SU-DHL-6 (cell line): ENCODE data around the gene TMEM238L.

ENCODE experiments used
- H2AFZ ChIP-seq: fragments of 200-600 bp; sonication (generic); 2 replicates; pipeline ENCODE4 v1.6.1; 2014; ENCODE audit warnings: low read depth, mild to moderate bottlenecking, moderate library complexity, mixed read lengths, antibody characterized with exemption, low read length; ENCODE audit not compliant: severe bottlenecking
- H3F3A ChIP-seq: fragments of 200-600 bp; shearing (Covaris generic); 2 replicates; pipeline ENCODE4 v1.6.0; 2016; ENCODE audit warnings: antibody characterized with exemption, mild to moderate bottlenecking; ENCODE audit not compliant: insufficient read depth
- H3K27ac ChIP-seq: fragments of 200-600 bp; sonication (generic); 2 replicates; pipeline ENCODE4 v1.5.1; 2016; ENCODE audit warnings: low read depth, mild to moderate bottlenecking, low read length, moderate library complexity, mixed read lengths
- H3K27me3 ChIP-seq: fragments of 200-600 bp; sonication (generic), shearing (Covaris generic); 2 replicates; pipeline ENCODE4 v1.6.0; 2014; ENCODE audit warnings: mild to moderate bottlenecking, low read length
- H3K36me3 ChIP-seq: fragments of 200-600 bp; sonication (generic); 2 replicates; pipeline ENCODE4 v1.6.1; 2014; ENCODE audit warnings: mild to moderate bottlenecking, low read length, mixed read lengths
- H3K4me2 ChIP-seq: fragments of 300-600, 200-600 bp; shearing (Covaris generic), sonication (generic); 2 replicates; pipeline ENCODE4 v1.6.0; 2014; ENCODE audit warnings: low read length, low read depth, mild to moderate bottlenecking; ENCODE audit not compliant: poor library complexity, severe bottlenecking
- H3K4me3 ChIP-seq: fragments of 200-600 bp; sonication (generic); 2 replicates; pipeline ENCODE4 v1.5.1; 2014; ENCODE audit warnings: antibody characterized with exemption, low read length, mild to moderate bottlenecking, mixed read lengths; ENCODE audit not compliant: insufficient read depth, poor library complexity, severe bottlenecking
- H3K79me2 ChIP-seq: fragments of 200-600 bp; sonication (generic); 2 replicates; pipeline ENCODE4 v1.6.1; 2014; ENCODE audit warnings: mild to moderate bottlenecking, low read length, moderate library complexity; ENCODE audit not compliant: insufficient read depth
- H3K9ac ChIP-seq: fragments of 200-600 bp; sonication (generic); 2 replicates; pipeline ENCODE4 v1.7.0; 2014; ENCODE audit warnings: mild to moderate bottlenecking, low read length
- H3K9me2 ChIP-seq: fragments of 200-600 bp; sonication (generic); replicated peaks from 2 replicates; pipeline ENCODE4 v1.6.1; 2014; ENCODE audit warnings: low read length; ENCODE audit not compliant: insufficient read depth
- H3K9me3 ChIP-seq: fragments of 200-600 bp; sonication (generic); 2 replicates; pipeline ENCODE4 v1.6.1; 2014; ENCODE audit warnings: low read length, mixed read lengths; ENCODE audit not compliant: insufficient read depth
- H4K20me1 ChIP-seq: fragments of 200-600 bp; sonication (generic); 2 replicates; pipeline ENCODE4 v1.6.1; 2014; ENCODE audit warnings: low read depth, mild to moderate bottlenecking, antibody characterized with exemption, low read length, moderate library complexity, mixed read lengths
- CTCF ChIP-seq: fragments of 200-600 bp; sonication (generic); IDR thresholded peaks from one replicate; pipeline ENCODE4 v1.5.1; 2017; ENCODE audit warnings: antibody characterized with exemption, mild to moderate bottlenecking, low read length, moderate library complexity; ENCODE audit not compliant: insufficient read depth, poor library complexity, severe bottlenecking
- EZH2phosphoT487 ChIP-seq: fragments of 200-600 bp; sonication (generic), shearing (Covaris generic); conservative IDR thresholded peaks from 2 replicates; pipeline ENCODE4 v1.6.1; 2018; ENCODE audit warnings: mild to moderate bottlenecking, antibody characterized with exemption, low read length, moderate library complexity, mixed read lengths

Gene TMEM238L

GRCh38 chr17:10756185-10756584 lies 47.7 kb downstream of the TMEM238L start:
- Histone ChIP-seq H2AFZ (no peak overlapping the region), H3K9ac (no peak overlapping the region), H3K4me2 (no peak overlapping the region), H3K79me2 (no peaks in the 10 kb centered on the region), H4K20me1 (no peaks in the 10 kb centered on the region), H3K9me3 (no peaks in the 10 kb centered on the region), H3K27me3 (no peaks in the 10 kb centered on the region), H3K4me3 (no peak overlapping the region), H3K36me3 (no peaks in the 10 kb centered on the region), H3K27ac (no peak overlapping the region), H3F3A (no peaks in the 10 kb centered on the region), H3K9me2 (no peaks in the 10 kb centered on the region)
- TF ChIP-seq EZH2phosphoT487 (no peak), CTCF (no peak)

DNA sequence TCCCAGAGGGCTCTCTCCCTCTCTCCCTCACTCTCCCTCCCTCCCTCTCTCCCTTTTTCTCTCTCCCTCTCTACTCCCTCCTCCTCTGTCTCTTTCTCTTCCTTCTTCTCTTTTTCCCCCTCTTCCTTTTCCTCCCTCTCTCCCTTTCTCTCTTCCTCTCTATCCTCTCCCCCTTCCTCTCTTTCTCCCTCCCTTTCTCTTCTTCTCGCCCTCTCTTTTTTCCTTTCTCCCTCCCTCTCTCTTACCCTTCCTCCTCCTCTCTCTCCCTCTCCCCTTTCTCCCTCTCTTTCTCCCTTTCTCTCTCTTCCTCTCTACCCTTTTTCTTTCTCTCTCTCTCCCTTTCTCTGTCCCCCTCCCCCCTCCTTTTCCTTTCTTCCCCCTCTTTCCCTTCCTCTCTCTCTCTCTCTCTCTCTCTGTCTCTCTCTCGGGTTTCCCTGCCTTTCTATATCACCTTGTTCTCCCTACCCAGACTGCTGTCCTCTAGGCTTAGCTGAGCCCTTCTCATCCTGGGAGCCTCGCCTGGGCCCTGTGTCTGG lies 48.2 kb downstream of the TMEM238L start:
- Histone ChIP-seq H3K4me2 (no peak overlapping the region), H3K9ac (no peak overlapping the region), H3K4me3 (no peak overlapping the region), H3K27me3 (no peaks in the 10 kb centered on the region), H4K20me1 (no peaks in the 10 kb centered on the region), H2AFZ (no peak overlapping the region), H3K9me2 (no peaks in the 10 kb centered on the region), H3K9me3 (no peaks in the 10 kb centered on the region), H3K79me2 (no peaks in the 10 kb centered on the region), H3F3A (no peaks in the 10 kb centered on the region), H3K27ac (no peak overlapping the region), H3K36me3 (no peaks in the 10 kb centered on the region)
- no peak for TF ChIP-seq CTCF
- TF ChIP-seq EZH2phosphoT487 = no peak

- TF ChIP-seq EZH2phosphoT487 (no peak), CTCF (no peak)
- H2AFZ ChIP-seq = no peak overlapping the region
- H3F3A ChIP-seq = no peaks in the 10 kb centered on the region
- no peaks in the 10 kb centered on the region for H3K36me3 ChIP-seq
- no peak overlapping the region for H3K27ac ChIP-seq
- H3K4me3 ChIP-seq = no peak overlapping the region
- no peaks in the 10 kb centered on the region for H4K20me1 ChIP-seq
- no peaks in the 10 kb centered on the region for H3K9me3 ChIP-seq
- H3K4me2 ChIP-seq = no peak overlapping the region
- no peaks in the 10 kb centered on the region for H3K27me3 ChIP-seq
- no peaks in the 10 kb centered on the region for H3K9me2 ChIP-seq
- H3K79me2 ChIP-seq = no peaks in the 10 kb centered on the region
- H3K9ac ChIP-seq = no peak overlapping the region
Observed at GRCh38 chr17:10754861-10755591, 48.9 kb downstream of the TMEM238L start.
